HepG2 (cell line): ENCODE data around the gene TMEM223. TPM values are rescaled to one million over a fixed set of nuclear protein-coding genes. Genes with fewer than 3 reads are reported as not detected.
"Not testable (repeated sequence)": the region's sequence is repeated elsewhere in the genome, so short reads cannot be mapped to it uniquely, and the experiment has no call there.

Source experiments
- ATAC-seq: fragments of 200-7000 bp; cut with Tn5 transposase; 3 replicates; pipeline ENCODE4 v1.9.1; 2020; ENCODE audit warnings: mild to moderate bottlenecking, moderate library complexity
- BruUV-seq: library from RNA; stranded (reverse); fragments of 400-500 nt; replicated peaks from 2 replicates; lab custom pipeline; 2021; lab: Mats Ljungman, UMichigan
- CTCF ChIA-PET: fragments of 300-600 bp; formaldehyde crosslinking; extraction: SDS; loops from one replicate; lab custom pipeline; 2021; ENCODE audit warnings: low total read pairs, inconsistent platforms, low intra/inter-chr PET ratio; lab: Yijun Ruan, JAX
- POLR2A ChIA-PET: fragments of 350-600 bp; sonication (Branson Sonifier 250); formaldehyde crosslinking; loops from one replicate; lab custom pipeline; 2020; ENCODE audit warnings: antibody characterized with exemption, inconsistent platforms; lab: Yijun Ruan, JAX
- DNase-seq: peaks from one replicate; pipeline ENCODE4 v3.0.0-alpha.2; 2015; ENCODE audit warnings: low spot score
- FAIRE-seq: peaks from 3 replicates; lab custom pipeline; 2011; peaks lifted over from hg19 to GRCh38; lab: Jason Lieb, UNC
- H2AFZ ChIP-seq: one replicate; pipeline ENCODE4 v1.6.1; 2011; ENCODE audit warnings: low read length, inconsistent platforms
- H3K27ac ChIP-seq: fragments of 300-600 bp; 3 replicates; pipeline ENCODE4 v1.8.0; 2011; ENCODE audit warnings: mixed run types, mild to moderate bottlenecking, mixed read lengths, low read length, inconsistent platforms; ENCODE audit not compliant: insufficient read depth; ENCODE audit errors: extremely low read length
- H3K27me3 ChIP-seq, 2 experiments: fragments of 200-600 bp in 1 of 2; 2 replicates in 1 of 2; 3 replicates in 1 of 2; pipeline versions ENCODE4 v1.6.0 to v1.8.0; 2011; ENCODE audit warnings: low read length in 2 of 2, mild to moderate bottlenecking in 2 of 2, moderate library complexity in 2 of 2, inconsistent platforms in 1 of 2; ENCODE audit not compliant: insufficient read depth in 2 of 2, control insufficient read depth in 1 of 2
- H3K36me3 ChIP-seq, 2 experiments: fragments of 200-600 bp in 1 of 2; replicated peaks in 1 of 2; 2 replicates in 1 of 2; 3 replicates in 1 of 2; pipeline versions ENCODE4 v1.5.1 to v1.8.0; 2011; ENCODE audit warnings: low read length in 2 of 2, inconsistent platforms in 1 of 2; ENCODE audit not compliant: insufficient read depth in 2 of 2, control insufficient read depth in 1 of 2
- H3K4me1 ChIP-seq: 2 replicates; pipeline ENCODE4 v1.5.1; 2012; ENCODE audit warnings: low read length, inconsistent platforms; ENCODE audit not compliant: insufficient read depth
- H3K4me2 ChIP-seq: 2 replicates; pipeline ENCODE4 v1.6.0; 2011; ENCODE audit warnings: low read depth, low read length, inconsistent platforms
- H3K4me3 ChIP-seq, 3 experiments: fragments of 200-600 bp in 1 of 3; sonication (generic), shearing (Covaris generic) in 1 of 3; replicated peaks in 1 of 3; 2 replicates each; pipeline ENCODE4 v1.5.1; 2011 to 2016; ENCODE audit warnings: low read length in 3 of 3, inconsistent platforms in 2 of 3, low read depth in 2 of 3, mild to moderate bottlenecking in 2 of 3, control low read depth in 1 of 3, mixed read lengths in 1 of 3; ENCODE audit not compliant: insufficient read depth in 1 of 3
- H3K79me2 ChIP-seq: one replicate; pipeline ENCODE4 v1.6.1; 2011; ENCODE audit warnings: low read length, inconsistent platforms; ENCODE audit not compliant: insufficient read depth
- H3K9ac ChIP-seq: 2 replicates; pipeline ENCODE4 v1.6.0; 2011; ENCODE audit warnings: mild to moderate bottlenecking, low read depth, low read length, inconsistent platforms; ENCODE audit not compliant: insufficient read depth
- H3K9me3 ChIP-seq: 2 replicates; pipeline ENCODE4 v1.5.1; 2012; ENCODE audit warnings: mild to moderate bottlenecking, low read length
- H4K20me1 ChIP-seq: 2 replicates; pipeline ENCODE4 v1.6.0; 2011; ENCODE audit warnings: inconsistent platforms, mild to moderate bottlenecking, low read length, moderate library complexity; ENCODE audit not compliant: insufficient read depth
- ARID5B ChIP-seq: IDR thresholded peaks from 2 replicates; pipeline ENCODE4 v1.4.0; 2020; ENCODE audit warnings: mild to moderate bottlenecking, missing genetic modification reagents
- CBX5 ChIP-seq: sonication (generic); formaldehyde crosslinking; IDR thresholded peaks from 2 replicates; pipeline ENCODE4 v1.4.0; 2020; ENCODE audit warnings: missing genetic modification reagents, borderline replicate concordance
- HMG20A ChIP-seq: IDR thresholded peaks from 2 replicates; pipeline ENCODE4 v1.6.1; 2016; ENCODE audit warnings: borderline replicate concordance
- HNRNPLL ChIP-seq: fragments of 200-400 bp; formaldehyde crosslinking; IDR thresholded peaks from 2 replicates; pipeline ENCODE4 v1.6.1; 2017; ENCODE audit warnings: mild to moderate bottlenecking, low read depth, low read length; ENCODE audit not compliant: poor library complexity, severe bottlenecking
- SIN3B ChIP-seq: fragments of 150-350 bp; IDR thresholded peaks from 2 replicates; pipeline ENCODE4 v1.6.1; 2014; ENCODE audit warnings: low read length
- THAP7 ChIP-seq: sonication (generic); formaldehyde crosslinking; IDR thresholded peaks from 2 replicates; pipeline ENCODE4 v1.8.1; 2023; ENCODE audit warnings: mild to moderate bottlenecking, missing genetic modification reagents
- ZFX ChIP-seq: sonication (generic); formaldehyde crosslinking; IDR thresholded peaks from 2 replicates; pipeline ENCODE4 v1.4.0; 2020; ENCODE audit warnings: mild to moderate bottlenecking, low read depth, missing genetic modification reagents, moderate library complexity
- ZNF263 ChIP-seq: sonication (generic); formaldehyde crosslinking; IDR thresholded peaks from 2 replicates; pipeline ENCODE4 v1.4.0; 2020; ENCODE audit warnings: missing genetic modification reagents
- ZNF619 ChIP-seq: sonication (generic); formaldehyde crosslinking; IDR thresholded peaks from 2 replicates; pipeline ENCODE4 v1.4.0; 2020; ENCODE audit warnings: mild to moderate bottlenecking, missing genetic modification reagents
- WGBS: methylation state at CpG from one replicate; pipeline ENCODE4 v1.1.6; 2017; ENCODE audit warnings: low lambda C conversion rate; 5-methylcytosine and 5-hydroxymethylcytosine counted together
- in situ Hi-C: cut with HindIII; loops from 2 replicates; pipeline ENCODE4 v1.10.0; 2017; ENCODE audit warnings: low pct_unique_long_range_greater_than_20kb; ENCODE audit not compliant: extremely low pct_ligation_motif_present
- intact Hi-C: fragments of 100-400 bp; cut with micrococcal nuclease; formaldehyde crosslinking; loops from one replicate; pipeline ENCODE4 v1.10.0; 2022; ENCODE audit not compliant: unreplicated experiment
- polyA plus RNA-seq, 8 experiments: library from polyadenylated mRNA; depleted of rRNA in 3 of 8; stranded (reverse) in 7 of 8; unstranded in 1 of 8; fragments of >200 nt; fragmentation: Illumina TruSeq in 4 of 8; extraction: Trizol in 4 of 8; gene quantifications; 2 replicates each; pipeline versions ENCODE4 v1.2.1 to v1.2.3, GENCODE V29; 2011 to 2016; ENCODE audit warnings: low read depth in 4 of 8, missing spikeins in 1 of 8, mixed read lengths in 1 of 8; ENCODE audit not compliant: insufficient read depth in 1 of 8
- total RNA-seq, 5 experiments: library from RNA; depleted of rRNA; stranded (reverse); fragments of >200 nt; fragmentation: Illumina TruSeq; extraction: Trizol; gene quantifications; 2 replicates each; pipeline ENCODE4 v1.2.3, GENCODE V29; 2016; ENCODE audit warnings: low read depth in 1 of 5
- TF ChIP-seq, protein P1 (sequence below): sonication (generic); formaldehyde crosslinking; conservative IDR thresholded peaks from 2 replicates; pipeline ENCODE4 v1.8.0; 2022; ENCODE audit warnings: mild to moderate bottlenecking, moderate library complexity, missing genetic modification reagents

The TMEM223 gene
- total and polyA plus RNA-seq, 2 of the 13 experiments (the other 11 are each of a cell fraction or from before 2014, with no cell fraction given) = 19.5 to 24.9 TPM

DNA sequence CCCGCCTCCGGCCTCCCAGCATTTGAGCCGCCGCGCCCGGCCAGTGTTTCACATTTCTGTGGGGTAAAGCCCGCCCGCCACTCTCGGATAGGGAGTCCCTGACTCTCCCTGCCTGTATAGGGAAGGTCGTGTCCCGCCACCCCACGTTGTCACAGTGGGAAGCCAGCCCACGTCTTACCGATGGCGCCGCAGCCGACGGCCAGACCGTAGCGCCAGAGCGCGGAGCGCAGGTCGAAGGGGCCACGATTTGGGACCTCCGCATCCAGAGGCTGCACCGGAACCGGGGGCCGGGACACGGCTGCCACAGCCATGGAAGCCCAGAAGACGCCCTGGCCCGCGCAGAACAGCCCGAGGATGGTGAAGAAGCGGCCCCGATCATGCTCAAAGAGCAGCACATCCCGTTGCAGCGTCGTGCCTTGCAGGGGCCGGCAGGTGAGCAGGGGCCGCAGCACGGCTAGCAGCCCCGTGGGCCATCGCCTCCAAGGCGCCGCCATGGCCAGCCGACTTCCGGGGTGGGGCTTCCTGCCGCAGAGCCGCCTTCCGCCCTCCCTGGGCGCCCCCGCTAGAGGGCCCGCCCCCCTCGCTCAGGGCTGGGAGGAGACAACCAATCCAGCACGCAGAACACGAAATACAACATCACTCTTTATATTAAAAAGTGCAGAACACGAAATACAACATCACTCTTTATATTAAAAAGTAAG, at the start of gene TMEM223 (continued):
- TF ChIP-seq THAP7 (CRISPR knock-in tag) (peak; percentile 96), HMG20A (CRISPR knock-in tag) (no peak), SIN3B (peak; percentile 55; the same call in 1 of the 2 replicates)
- TF ChIP-seq, all 625 proteins: peak for 264

DNA sequence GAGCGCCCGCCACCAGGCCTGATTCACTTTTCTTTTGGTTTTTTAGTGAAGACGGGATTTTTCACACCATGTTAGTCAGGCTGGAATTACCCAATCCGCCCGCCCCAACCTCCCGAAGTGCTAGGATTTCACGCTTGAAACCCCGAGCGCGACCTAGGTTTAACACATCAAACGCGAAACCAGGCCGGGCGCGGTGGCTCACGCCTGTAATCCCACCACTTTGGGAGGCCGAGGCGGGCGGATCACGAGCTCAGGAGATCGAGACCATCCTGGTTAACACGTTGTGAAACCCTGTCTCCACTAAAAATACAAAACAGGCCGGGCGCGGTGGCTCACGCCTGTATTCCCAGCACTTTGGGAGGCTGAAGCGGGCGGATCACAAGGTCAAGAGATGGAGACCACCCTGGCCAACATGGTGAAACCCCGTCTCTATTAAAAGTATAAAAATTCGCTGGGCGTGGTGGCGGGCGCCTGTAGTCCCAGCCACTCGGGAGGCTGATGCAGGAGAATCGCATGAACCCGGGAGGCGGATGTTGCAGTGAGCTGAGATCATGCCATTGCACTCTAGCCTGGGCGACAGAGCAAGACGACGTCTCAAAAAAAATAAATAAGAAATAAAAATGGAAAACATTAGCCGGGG, 49.0 kb upstream of the TMEM223 start:
- H3K4me1 ChIP-seq = peaks cover 36% of the 10 kb centered on the region
- H3K27ac ChIP-seq = peak overlapping the region; percentile 98
- FAIRE-seq, BruUV-seq, in situ Hi-C loops, H3K9me3 ChIP-seq, CTCF ChIA-PET, H4K20me1 ChIP-seq, H3K27me3 ChIP-seq, H2AFZ ChIP-seq: not testable (repeated sequence)
- DNase-seq = peak; percentile 44
- peaks cover 6 to 13% of the 10 kb centered on the region in 2 experiments for H3K36me3 ChIP-seq
- H3K79me2 ChIP-seq = peaks cover 27% of the 10 kb centered on the region
- POLR2A ChIA-PET = interaction anchor here (0.6 to 3.4 kb wide), 56 partner anchors 8 to 1344 kb away, joined by 3 to 362 read pairs (median 6); partner anchors contain the start of genes AHNAK, B3GAT3, C11orf98 and CSKMT
- WGBS = 0% methylated on average over 40 of the region's 41 CpGs
- H3K4me2 ChIP-seq = peak overlapping the region; percentile 82
- intact Hi-C loops = loop anchor here (1.0 to 5.0 kb wide), 3 partner anchors 10 to 114 kb away; partner anchors contain the start of genes HNRNPUL2, TMEM179B and TTC9C
- H3K9ac ChIP-seq = peak overlapping the region; percentile 94
- H3K4me3 ChIP-seq = peak overlapping the region; percentile 85 to 100 (median 97); a peak in 5 of 6 replicates
- peak; percentile 11 for ATAC-seq
- TF ChIP-seq ZNF619 (CRISPR knock-in tag) (0 out of 2 replicates have a peak, but pooled peaks have one; percentile 11), CBX5 (CRISPR knock-in tag) (0 out of 2 replicates have a peak, but pooled peaks have one; percentile 21), ARID5B (CRISPR knock-in tag) (0 out of 2 replicates have a peak, but pooled peaks have one; percentile 1), HNRNPLL (peak; percentile 23), ZFX (CRISPR knock-in tag) (peak; percentile 40; the same call in 1 of the 2 replicates), ZNF263 (CRISPR knock-in tag) (0 out of 2 replicates have a peak, but pooled peaks have one; percentile 18)
- TF ChIP-seq, protein P1, sequence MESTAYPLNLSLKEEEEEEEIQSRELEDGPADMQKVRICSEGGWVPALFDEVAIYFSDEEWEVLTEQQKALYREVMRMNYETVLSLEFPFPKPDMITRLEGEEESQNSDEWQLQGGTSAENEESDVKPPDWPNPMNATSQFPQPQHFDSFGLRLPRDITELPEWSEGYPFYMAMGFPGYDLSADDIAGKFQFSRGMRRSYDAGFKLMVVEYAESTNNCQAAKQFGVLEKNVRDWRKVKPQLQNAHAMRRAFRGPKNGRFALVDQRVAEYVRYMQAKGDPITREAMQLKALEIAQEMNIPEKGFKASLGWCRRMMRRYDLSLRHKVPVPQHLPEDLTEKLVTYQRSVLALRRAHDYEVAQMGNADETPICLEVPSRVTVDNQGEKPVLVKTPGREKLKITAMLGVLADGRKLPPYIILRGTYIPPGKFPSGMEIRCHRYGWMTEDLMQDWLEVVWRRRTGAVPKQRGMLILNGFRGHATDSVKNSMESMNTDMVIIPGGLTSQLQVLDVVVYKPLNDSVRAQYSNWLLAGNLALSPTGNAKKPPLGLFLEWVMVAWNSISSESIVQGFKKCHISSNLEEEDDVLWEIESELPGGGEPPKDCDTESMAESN (CRISPR knock-in tag) = 0 out of 2 replicates have a peak, but pooled peaks have one; percentile 8
